GM18861 (cell line): ENCODE data around the gene ADAM15.

Experiments used
- ATAC-seq: cut with Tn5 transposase; IDR thresholded peaks from one replicate; pipeline ENCODE4 v1.9.1; 2021; ENCODE audit not compliant: unreplicated experiment

Gene ADAM15

GRCh38 chr1:155011437-155012025 lies 39.6 kb upstream of the ADAM15 start:
- ATAC-seq = no peak

GRCh38 chr1:155012026-155012546 lies 39.0 kb upstream of the ADAM15 start:
- ATAC-seq = no peak

GRCh38 chr1:155012776-155013602 lies 38.1 kb upstream of the ADAM15 start:
- ATAC-seq = no peak

DNA sequence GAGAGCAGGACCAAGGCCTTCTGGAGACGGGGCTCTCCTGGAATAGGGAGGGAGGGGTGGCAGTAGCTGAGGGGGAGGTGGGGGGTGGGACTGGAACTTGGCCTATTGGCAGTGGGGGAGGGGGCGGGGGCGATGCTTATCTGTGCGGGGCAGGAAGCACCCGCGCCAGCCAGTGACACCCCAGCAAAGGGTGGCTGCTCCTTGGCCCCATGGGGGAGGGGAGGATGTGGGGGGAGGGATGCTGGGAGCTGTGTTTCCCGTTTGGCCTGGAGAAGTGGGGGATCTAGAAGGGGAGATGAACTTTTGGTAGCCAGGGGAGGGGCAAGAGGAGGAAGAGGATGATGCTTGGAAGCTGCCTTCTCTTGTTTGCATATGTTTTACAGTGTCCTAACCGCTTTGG lies 37.5 kb upstream of the ADAM15 start:
- no peak for ATAC-seq

DNA sequence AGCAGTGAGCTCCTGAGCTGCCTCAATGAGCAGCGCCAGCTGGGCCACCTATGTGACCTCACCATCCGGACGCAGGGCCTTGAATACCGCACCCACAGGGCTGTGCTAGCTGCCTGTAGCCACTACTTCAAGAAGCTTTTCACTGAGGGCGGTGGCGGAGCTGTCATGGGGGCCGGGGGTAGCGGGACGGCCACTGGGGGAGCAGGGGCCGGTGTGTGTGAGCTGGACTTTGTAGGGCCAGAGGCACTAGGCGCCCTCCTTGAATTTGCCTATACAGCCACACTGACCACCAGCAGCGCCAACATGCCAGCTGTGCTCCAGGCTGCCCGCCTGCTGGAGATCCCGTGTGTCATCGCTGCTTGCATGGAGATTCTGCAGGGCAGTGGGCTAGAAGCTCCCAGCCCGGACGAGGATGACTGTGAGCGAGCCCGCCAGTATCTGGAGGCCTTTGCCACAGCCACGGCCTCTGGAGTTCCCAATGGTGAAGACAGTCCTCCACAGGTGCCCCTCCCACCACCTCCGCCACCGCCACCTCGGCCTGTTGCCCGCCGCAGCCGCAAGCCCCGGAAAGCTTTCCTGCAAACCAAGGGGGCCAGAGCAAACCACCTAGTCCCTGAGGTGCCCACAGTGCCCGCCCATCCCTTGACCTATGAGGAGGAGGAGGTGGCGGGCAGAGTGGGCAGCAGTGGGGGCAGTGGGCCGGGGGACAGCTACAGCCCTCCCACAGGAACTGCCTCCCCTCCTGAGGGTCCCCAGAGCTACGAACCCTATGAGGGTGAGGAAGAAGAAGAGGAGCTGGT lies 36.2 kb upstream of the ADAM15 start:
- ATAC-seq = no peak

DNA sequence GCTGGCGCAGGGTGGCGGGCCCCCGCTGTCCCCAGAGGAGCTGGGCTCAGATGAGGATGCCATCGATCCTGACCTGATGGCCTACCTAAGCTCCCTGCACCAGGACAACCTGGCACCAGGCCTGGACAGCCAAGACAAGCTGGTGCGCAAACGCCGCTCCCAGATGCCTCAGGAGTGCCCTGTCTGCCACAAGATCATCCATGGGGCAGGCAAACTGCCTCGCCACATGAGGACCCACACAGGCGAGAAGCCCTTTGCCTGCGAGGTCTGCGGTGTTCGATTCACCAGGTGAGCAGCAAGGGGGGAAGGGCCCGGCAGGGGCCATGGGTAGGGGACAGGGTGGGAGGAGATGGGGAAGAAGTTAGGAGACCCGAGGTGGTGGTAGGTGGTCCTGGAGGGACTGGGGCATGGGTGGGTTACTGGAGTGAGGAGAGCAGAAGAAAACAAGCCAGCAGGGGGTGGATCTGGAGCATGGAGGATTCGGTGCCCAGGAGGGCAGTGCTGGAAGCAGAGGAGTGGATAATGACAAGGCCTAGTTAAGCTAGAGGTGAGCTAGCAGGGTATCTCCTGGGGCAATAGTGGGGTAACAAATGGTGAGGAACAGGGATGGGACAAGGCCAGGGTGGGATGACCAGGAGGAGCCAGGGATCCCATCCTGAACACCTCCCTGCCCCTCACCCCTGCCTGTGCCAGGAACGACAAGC lies 35.4 kb upstream of the ADAM15 start:
- no peak for ATAC-seq

DNA sequence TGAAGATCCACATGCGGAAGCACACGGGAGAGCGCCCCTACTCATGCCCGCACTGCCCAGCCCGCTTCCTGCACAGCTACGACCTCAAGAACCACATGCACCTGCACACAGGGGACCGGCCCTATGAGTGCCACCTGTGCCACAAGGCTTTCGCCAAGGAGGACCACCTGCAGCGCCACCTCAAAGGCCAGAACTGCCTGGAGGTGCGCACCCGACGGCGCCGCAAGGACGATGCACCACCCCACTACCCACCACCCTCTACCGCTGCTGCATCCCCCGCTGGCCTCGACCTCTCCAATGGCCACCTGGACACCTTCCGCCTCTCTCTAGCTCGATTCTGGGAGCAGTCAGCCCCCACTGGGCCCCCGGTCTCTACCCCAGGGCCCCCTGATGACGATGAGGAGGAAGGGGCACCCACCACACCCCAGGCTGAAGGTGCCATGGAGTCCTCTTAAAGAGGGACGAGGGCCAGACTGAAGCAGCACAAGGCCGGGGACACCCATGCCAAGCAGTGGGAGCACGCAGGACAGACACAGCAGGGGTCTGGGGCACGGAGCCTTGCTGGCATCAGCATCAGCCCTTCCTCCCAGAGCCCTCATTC lies 34.8 kb upstream of the ADAM15 start:
- no peak for ATAC-seq

GRCh38 chr1:155017041-155017945 lies 33.8 kb upstream of the ADAM15 start:
- ATAC-seq = peak; percentile 52

DNA sequence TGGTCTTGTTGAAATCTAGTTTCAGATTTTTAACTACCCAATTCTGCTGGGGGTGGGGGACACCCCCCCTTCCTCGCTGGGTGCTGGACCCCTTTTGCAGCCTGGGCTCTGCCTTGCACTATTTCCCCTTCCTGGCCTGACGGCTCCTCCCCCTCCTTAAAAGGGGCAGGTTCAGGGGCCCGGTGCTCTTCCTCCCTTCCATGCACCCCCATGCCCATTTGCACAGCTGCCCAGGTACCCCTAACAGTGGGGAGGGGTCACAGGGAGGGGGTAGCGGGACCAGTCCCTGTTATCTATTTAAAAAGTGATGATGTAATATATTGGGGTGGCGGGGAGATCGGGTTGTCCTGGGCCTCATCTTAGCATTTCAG lies 33.2 kb upstream of the ADAM15 start:
- no peak for ATAC-seq

DNA sequence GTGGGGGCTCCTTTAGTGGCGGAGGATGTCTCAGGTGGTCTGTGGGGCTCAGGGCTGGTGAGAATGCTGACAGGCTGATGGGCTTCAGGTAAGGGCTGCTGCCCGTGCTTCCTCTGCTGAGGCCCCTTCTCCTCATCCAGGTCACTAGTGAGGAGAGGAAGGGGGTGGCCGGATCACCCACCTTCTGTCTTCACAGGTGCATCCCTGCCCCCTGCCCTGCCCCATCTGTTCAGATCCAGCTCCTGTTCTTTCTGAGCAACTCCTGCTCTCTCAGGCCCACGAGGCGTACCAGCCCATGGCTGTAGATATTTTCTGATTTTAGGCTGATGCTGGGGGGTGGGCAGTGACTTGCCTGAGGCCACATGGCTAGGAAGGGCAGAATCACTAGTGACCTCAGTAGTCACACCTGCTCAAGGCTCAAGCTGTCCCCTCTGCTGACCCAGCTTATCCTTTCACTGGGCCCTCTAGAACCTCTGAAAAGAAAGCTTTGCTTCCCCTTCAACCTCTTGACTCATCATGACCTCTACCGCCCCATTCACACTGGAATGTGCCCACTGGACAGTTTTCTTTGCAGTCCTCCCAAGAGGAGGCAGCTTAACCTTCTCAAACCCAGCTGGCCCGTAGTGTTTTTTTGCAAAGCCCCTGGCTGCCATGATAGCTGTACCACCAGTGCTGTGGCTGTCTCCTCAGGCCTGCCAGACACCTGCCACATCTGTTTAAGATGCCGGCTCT lies 32.3 kb upstream of the ADAM15 start:
- ATAC-seq = no peak

DNA sequence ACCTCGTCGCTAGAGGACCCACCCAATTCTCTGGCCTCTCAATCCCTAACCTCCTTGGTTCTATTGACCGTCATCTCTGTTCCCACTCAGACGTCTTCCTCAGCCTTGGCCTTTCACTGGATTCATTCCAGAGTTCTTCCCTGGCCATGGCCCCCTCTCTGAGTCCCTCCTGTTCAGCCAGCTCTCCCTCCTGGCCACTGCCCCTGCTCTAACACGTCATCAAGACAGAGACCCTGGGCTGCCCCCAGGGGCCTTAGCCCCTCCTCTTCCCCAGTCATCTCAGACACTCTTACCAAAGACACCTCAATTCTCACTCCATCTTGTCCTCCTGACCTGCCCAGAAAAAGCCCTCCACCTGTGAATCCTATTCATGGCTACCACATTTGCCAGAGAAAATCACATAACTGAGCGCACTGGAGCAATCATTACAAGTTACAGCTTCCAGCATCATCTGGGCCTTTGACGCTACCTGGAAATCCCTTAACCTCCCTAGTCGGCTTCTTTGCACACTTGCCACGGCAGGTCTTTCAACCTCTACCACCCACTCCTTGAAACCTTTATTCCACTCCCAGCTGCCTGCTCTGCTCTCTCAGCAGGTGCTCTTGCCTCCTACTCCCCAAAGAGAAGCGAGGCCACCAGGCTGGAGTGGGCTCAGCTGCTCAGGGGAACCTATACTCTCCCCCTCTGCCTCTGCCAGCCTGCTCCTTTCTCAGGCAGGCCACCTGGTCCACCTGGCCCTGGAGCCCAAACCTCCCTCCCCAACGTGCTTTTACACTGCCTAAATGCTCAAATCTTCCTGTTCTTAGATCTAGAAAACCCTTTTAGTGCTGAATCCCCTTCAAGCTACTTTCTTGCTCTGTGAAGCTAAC lies 31.5 kb upstream of the ADAM15 start:
- no peak for ATAC-seq

GRCh38 chr1:155022136-155022926 lies 28.8 kb upstream of the ADAM15 start:
- no peak for ATAC-seq

DNA sequence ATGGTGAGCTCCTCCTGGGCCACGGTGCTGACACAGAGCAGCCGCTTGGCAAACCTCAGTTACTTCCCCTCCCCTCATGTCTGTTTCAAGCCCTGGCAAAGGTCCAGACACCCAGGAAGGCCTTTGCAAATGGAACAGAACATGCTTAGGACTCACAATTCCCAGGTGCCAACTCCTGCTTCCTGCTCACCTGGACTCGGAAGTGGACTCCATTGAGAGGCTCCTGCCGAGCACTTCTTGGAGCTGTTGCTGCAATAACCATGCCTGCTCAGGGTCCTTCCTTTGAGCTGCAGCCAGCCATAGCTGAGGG lies 28.2 kb upstream of the ADAM15 start:
- ATAC-seq = no peak

- no peak for ATAC-seq
These were observed 27.5 kb upstream of the ADAM15 start for GRCh38 chr1:155023627-155024026.

GRCh38 chr1:155024315-155024714 lies 26.8 kb upstream of the ADAM15 start:
- no peak for ATAC-seq

GRCh38 chr1:155026154-155026553 lies 25.0 kb upstream of the ADAM15 start:
- no peak for ATAC-seq

- ATAC-seq = no peak
These were observed 24.5 kb upstream of the ADAM15 start for GRCh38 chr1:155026588-155026987.
